Measurements from ENCODE around the gene OR9Q1. TPM values are rescaled to one million over a fixed set of nuclear protein-coding genes. Genes with fewer than 3 reads are reported as not detected.

OR9Q1 gene
- polyA plus RNA-seq, 1 donor (not counting 4 experiments of a cell fraction or from before 2014, with no cell fraction given): not detected

- no peaks in the 10 kb centered on the region for H3K79me2 ChIP-seq (ENCODE audit: control insufficient read depth, insufficient read depth, low read length)
- no peak overlapping the region for H3K9ac ChIP-seq (ENCODE audit: control insufficient read depth, extremely low read depth, insufficient read depth, low read length)
- H3K4me3 ChIP-seq (ENCODE audit: control insufficient read depth in 2 of 3, extremely low read depth in 1 of 3, insufficient read depth in 2 of 3, low read depth in 1 of 3, low read length in 3 of 3): no peak overlapping the region
- no peaks in the 10 kb centered on the region for H3K27me3 ChIP-seq (ENCODE audit: control insufficient read depth, extremely low read depth, insufficient read depth, low read length)
- H4K20me1 ChIP-seq (ENCODE audit: control insufficient read depth, extremely low read depth, insufficient read depth, low read length): no peaks in the 10 kb centered on the region
- H3K9me1 ChIP-seq (ENCODE audit: control insufficient read depth, extremely low read depth, insufficient read depth, low read length): no peaks in the 10 kb centered on the region
- H3K36me3 ChIP-seq (ENCODE audit: control insufficient read depth in 2 of 2, extremely low read depth in 1 of 2, insufficient read depth in 2 of 2, low read length in 2 of 2): no peaks in the 10 kb centered on the region
- H2AFZ ChIP-seq (ENCODE audit: control insufficient read depth, low read length): no peak overlapping the region
- H3K4me2 ChIP-seq (ENCODE audit: control insufficient read depth, extremely low read depth, insufficient read depth, low read depth, low read length): no peak overlapping the region
- no peaks in the 10 kb centered on the region for H3K9me3 ChIP-seq (ENCODE audit: control insufficient read depth, low read depth, low read length)
- FAIRE-seq: peak; percentile 73
- TF ChIP-seq EZH2 (IDR thresholded peaks at IDR 0.05; ENCODE audit: low read length) (no peak), CTCF (optimal IDR thresholded peaks at IDR 0.05 in 1 of 3, IDR thresholded peaks at IDR 0.05 in 1 of 3, conservative IDR thresholded peaks at IDR 0.05 in 1 of 3; ENCODE audit: extremely low read depth in 1 of 3, insufficient read depth in 2 of 3, low read length in 3 of 3) (no peak)
- no peak for DNase-seq (ENCODE audit: low read depth, low spot score)
- H3K4me1 ChIP-seq (ENCODE audit: control insufficient read depth, extremely low read depth, insufficient read depth, low read length): peaks cover 8% of the 10 kb centered on the region
- H3K27ac ChIP-seq (ENCODE audit: control insufficient read depth, insufficient read depth, low read length): peak overlapping the region; percentile 29
- dilution Hi-C loops (cut with MboI; ENCODE audit: extremely low pct_ligation_motif_present, low sequenced_read_pairs): no loop called here
Observed at GRCh38 chr11:58075781-58076180, 52.1 kb downstream of the OR9Q1 start.

- TF ChIP-seq CTCF (optimal IDR thresholded peaks at IDR 0.05 in 1 of 3, IDR thresholded peaks at IDR 0.05 in 1 of 3, conservative IDR thresholded peaks at IDR 0.05 in 1 of 3; ENCODE audit: extremely low read depth in 1 of 3, insufficient read depth in 2 of 3, low read length in 3 of 3) (no peak), EZH2 (IDR thresholded peaks at IDR 0.05; ENCODE audit: low read length) (no peak)
- dilution Hi-C loops (cut with MboI; ENCODE audit: extremely low pct_ligation_motif_present, low sequenced_read_pairs): no loop called here
- no peaks in the 10 kb centered on the region for H3K79me2 ChIP-seq (ENCODE audit: control insufficient read depth, insufficient read depth, low read length)
Observed at GRCh38 chr11:58086528-58086927, 62.8 kb downstream of the OR9Q1 start.

More at GRCh38 chr11:58086528-58086927, 62.8 kb downstream of the OR9Q1 start:
- H2AFZ ChIP-seq (ENCODE audit: control insufficient read depth, low read length): no peak overlapping the region
- FAIRE-seq (no peak), DNase-seq (ENCODE audit: low read depth, low spot score) (no peak)
- no peak overlapping the region for H3K4me3 ChIP-seq (ENCODE audit: control insufficient read depth in 2 of 3, extremely low read depth in 1 of 3, insufficient read depth in 2 of 3, low read depth in 1 of 3, low read length in 3 of 3)
- H3K27me3 ChIP-seq (ENCODE audit: control insufficient read depth, extremely low read depth, insufficient read depth, low read length): no peaks in the 10 kb centered on the region
- no peaks in the 10 kb centered on the region for H3K36me3 ChIP-seq (ENCODE audit: control insufficient read depth in 2 of 2, extremely low read depth in 1 of 2, insufficient read depth in 2 of 2, low read length in 2 of 2)
- no peaks in the 10 kb centered on the region for H4K20me1 ChIP-seq (ENCODE audit: control insufficient read depth, extremely low read depth, insufficient read depth, low read length)
- no peaks in the 10 kb centered on the region for H3K4me1 ChIP-seq (ENCODE audit: control insufficient read depth, extremely low read depth, insufficient read depth, low read length)
- no peak overlapping the region for H3K27ac ChIP-seq (ENCODE audit: control insufficient read depth, insufficient read depth, low read length)
- no peaks in the 10 kb centered on the region for H3K9me1 ChIP-seq (ENCODE audit: control insufficient read depth, extremely low read depth, insufficient read depth, low read length)
- no peaks in the 10 kb centered on the region for H3K9me3 ChIP-seq (ENCODE audit: control insufficient read depth, low read depth, low read length)
- no peak overlapping the region for H3K4me2 ChIP-seq (ENCODE audit: control insufficient read depth, extremely low read depth, insufficient read depth, low read depth, low read length)
- no peak overlapping the region for H3K9ac ChIP-seq (ENCODE audit: control insufficient read depth, extremely low read depth, insufficient read depth, low read length)

All from keratinocyte (primary cell).